ENCODE data around the gene NHEJ1. TPM values are rescaled to one million over a fixed set of nuclear protein-coding genes. Genes with fewer than 3 reads are reported as not detected.

NHEJ1 gene
- total RNA-seq, 1 experiment from 2014 or later: 16.4 TPM

DNA sequence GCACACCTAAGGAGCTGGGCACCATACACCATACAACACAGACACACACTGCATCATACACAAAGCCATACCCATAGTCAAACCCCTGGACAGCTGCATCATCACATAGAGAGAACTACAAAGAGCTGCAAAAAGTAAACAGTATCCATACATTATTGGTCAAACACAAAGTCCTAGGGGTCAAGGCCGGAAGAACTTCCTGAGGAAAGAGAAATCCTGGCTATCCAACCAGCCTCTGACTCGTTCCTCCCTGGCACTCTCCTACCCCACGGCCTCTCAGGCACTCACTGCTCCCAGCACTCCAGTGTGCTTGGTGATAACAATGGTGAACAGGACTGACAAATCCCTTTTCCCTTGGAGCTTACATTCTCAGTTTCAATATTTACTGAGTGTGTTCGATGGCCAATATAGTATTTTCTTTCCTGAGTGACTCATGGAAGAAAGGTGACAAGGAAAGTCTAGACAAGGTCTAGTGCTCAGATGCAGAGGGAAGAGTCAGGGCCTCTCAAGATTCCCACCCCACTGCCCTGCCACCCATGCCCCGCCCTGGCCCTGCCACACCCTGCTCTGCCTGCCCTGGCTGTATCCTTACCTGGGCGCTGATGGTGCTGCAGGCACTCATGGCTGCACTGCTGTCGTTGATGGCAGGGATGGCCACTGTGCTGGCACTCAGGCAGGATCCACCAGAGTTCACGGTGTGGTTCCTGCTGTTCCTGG is 122.7 kb downstream of the NHEJ1 start:
- Histone ChIP-seq H3K4me1 (ENCODE audit: control insufficient read depth in 1 of 2, insufficient read depth in 2 of 2, low read length in 2 of 2) (no peaks in the 10 kb centered on the region), H3K9me2 (ENCODE audit: insufficient read depth) (no peaks in the 10 kb centered on the region), H3K79me2 (ENCODE audit: insufficient read depth, low read length) (no peaks in the 10 kb centered on the region), H4K20me1 (ENCODE audit: insufficient read depth) (no peaks in the 10 kb centered on the region), H3K27me3 (ENCODE audit: insufficient read depth, low read length) (peaks cover 33% of the 10 kb centered on the region), H3K27ac (ENCODE audit: low read depth, low read length) (no peak overlapping the region), H3K36me3 (ENCODE audit: control insufficient read depth in 1 of 2, insufficient read depth in 2 of 2, low read length in 2 of 2) (no peaks in the 10 kb centered on the region), H3K4me2 (ENCODE audit: low read length) (no peak overlapping the region), H3K4me3 (replicated peaks in 1 of 2; ENCODE audit: low read depth in 1 of 2, low read length in 2 of 2) (no peak overlapping the region), H3K9ac (ENCODE audit: low read length) (no peak overlapping the region), H3K9me3 (ENCODE audit: control insufficient read depth in 1 of 2, insufficient read depth in 1 of 2, low read depth in 1 of 2, low read length in 2 of 2) (no peaks in the 10 kb centered on the region), H2AFZ (ENCODE audit: low read depth, low read length, poor library complexity, severe bottlenecking) (no peak overlapping the region)
- ATAC-seq (no peak), DNase-seq (ENCODE audit: low read depth, low spot score) (no peak)
- no TSS peak for BruUV-seq (replicated peaks)
- CTCF ChIA-PET: interaction anchor here (1.2 to 3.5 kb wide), 2 partner anchors 8 to 36 kb away, joined by 3 to 21 read pairs; no protein-coding TSS in a partner anchor
- POLR2A ChIA-PET: no interaction called here
- intact Hi-C loops (cut with micrococcal nuclease): no loop called here
- TF ChIP-seq CBX3 (IDR thresholded peaks at IDR 0.05; ENCODE audit: low read depth) (no peak), EZH2phosphoT487 (IDR thresholded peaks at IDR 0.05; ENCODE audit: borderline replicate concordance) (no peak), JUND (IDR thresholded peaks at IDR 0.05) (no peak), ZNF274 (IDR thresholded peaks at IDR 0.05; ENCODE audit: low read depth, low read length) (no peak)
- TF ChIP-seq, protein P1, sequence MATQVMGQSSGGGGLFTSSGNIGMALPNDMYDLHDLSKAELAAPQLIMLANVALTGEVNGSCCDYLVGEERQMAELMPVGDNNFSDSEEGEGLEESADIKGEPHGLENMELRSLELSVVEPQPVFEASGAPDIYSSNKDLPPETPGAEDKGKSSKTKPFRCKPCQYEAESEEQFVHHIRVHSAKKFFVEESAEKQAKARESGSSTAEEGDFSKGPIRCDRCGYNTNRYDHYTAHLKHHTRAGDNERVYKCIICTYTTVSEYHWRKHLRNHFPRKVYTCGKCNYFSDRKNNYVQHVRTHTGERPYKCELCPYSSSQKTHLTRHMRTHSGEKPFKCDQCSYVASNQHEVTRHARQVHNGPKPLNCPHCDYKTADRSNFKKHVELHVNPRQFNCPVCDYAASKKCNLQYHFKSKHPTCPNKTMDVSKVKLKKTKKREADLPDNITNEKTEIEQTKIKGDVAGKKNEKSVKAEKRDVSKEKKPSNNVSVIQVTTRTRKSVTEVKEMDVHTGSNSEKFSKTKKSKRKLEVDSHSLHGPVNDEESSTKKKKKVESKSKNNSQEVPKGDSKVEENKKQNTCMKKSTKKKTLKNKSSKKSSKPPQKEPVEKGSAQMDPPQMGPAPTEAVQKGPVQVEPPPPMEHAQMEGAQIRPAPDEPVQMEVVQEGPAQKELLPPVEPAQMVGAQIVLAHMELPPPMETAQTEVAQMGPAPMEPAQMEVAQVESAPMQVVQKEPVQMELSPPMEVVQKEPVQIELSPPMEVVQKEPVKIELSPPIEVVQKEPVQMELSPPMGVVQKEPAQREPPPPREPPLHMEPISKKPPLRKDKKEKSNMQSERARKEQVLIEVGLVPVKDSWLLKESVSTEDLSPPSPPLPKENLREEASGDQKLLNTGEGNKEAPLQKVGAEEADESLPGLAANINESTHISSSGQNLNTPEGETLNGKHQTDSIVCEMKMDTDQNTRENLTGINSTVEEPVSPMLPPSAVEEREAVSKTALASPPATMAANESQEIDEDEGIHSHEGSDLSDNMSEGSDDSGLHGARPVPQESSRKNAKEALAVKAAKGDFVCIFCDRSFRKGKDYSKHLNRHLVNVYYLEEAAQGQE (IDR thresholded peaks at IDR 0.05; ENCODE audit: low read depth): no peak
- RAD21 ChIA-PET (ENCODE audit: low non-redundant PET in 1 of 2, low total read pairs in 2 of 2, uncharacterized antibody in 2 of 2, unreplicated experiment in 2 of 2): no interaction called here

DNA sequence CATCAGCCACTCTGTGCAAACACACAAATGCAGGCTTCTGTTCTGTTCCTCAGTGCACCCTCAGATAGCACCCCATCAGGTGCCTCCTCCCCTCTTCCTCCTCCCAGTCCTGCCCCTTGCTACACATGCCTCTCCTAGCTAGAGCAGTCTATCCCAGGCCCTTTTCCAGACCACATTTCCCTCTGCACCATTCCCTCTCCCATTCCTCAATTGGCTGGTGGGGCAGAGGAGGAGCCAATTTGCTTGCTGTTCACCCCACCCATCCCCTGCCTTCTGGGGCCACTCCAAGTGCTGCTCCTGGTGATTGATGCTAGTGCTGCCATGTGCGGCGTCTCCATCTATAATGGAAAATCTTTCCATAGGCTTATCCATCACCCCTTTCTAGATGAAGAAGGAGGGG is 124.7 kb downstream of the NHEJ1 start:
- TF ChIP-seq POLR2A (IDR thresholded peaks at IDR 0.05; ENCODE audit: borderline replicate concordance, extremely low read depth, insufficient read depth, insufficient read length) (no peak), EZH2 (IDR thresholded peaks at IDR 0.05) (no peak), EZH2phosphoT487 (IDR thresholded peaks at IDR 0.05; ENCODE audit: borderline replicate concordance) (no peak), YY1 (IDR thresholded peaks at IDR 0.05; ENCODE audit: extremely low read depth, insufficient replicate concordance, low read depth, low read length) (no peak), FOSL1 (IDR thresholded peaks at IDR 0.05; ENCODE audit: low read depth) (no peak), SIN3A (IDR thresholded peaks at IDR 0.05; ENCODE audit: low read depth) (no peak), ZFX (IDR thresholded peaks at IDR 0.05) (no peak), CEBPB (IDR thresholded peaks at IDR 0.05; ENCODE audit: low read depth) (no peak), ZNF274 (IDR thresholded peaks at IDR 0.05; ENCODE audit: low read depth, low read length) (no peak), RAD21 (IDR thresholded peaks at IDR 0.05; ENCODE audit: low read depth) (no peak)
- TF ChIP-seq, protein P2, sequence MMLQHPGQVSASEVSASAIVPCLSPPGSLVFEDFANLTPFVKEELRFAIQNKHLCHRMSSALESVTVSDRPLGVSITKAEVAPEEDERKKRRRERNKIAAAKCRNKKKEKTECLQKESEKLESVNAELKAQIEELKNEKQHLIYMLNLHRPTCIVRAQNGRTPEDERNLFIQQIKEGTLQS (IDR thresholded peaks at IDR 0.05): no peak
- TF ChIP-seq, protein P3, sequence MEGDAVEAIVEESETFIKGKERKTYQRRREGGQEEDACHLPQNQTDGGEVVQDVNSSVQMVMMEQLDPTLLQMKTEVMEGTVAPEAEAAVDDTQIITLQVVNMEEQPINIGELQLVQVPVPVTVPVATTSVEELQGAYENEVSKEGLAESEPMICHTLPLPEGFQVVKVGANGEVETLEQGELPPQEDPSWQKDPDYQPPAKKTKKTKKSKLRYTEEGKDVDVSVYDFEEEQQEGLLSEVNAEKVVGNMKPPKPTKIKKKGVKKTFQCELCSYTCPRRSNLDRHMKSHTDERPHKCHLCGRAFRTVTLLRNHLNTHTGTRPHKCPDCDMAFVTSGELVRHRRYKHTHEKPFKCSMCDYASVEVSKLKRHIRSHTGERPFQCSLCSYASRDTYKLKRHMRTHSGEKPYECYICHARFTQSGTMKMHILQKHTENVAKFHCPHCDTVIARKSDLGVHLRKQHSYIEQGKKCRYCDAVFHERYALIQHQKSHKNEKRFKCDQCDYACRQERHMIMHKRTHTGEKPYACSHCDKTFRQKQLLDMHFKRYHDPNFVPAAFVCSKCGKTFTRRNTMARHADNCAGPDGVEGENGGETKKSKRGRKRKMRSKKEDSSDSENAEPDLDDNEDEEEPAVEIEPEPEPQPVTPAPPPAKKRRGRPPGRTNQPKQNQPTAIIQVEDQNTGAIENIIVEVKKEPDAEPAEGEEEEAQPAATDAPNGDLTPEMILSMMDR (IDR thresholded peaks at IDR 0.05 in 2 of 3, conservative IDR thresholded peaks at IDR 0.05 in 1 of 3; ENCODE audit: borderline replicate concordance in 1 of 3, insufficient read depth in 1 of 3, low read depth in 2 of 3, low read length in 2 of 3): no peak
- Histone ChIP-seq H3K4me3 (replicated peaks in 1 of 2; ENCODE audit: low read depth in 1 of 2, low read length in 2 of 2) (no peak overlapping the region), H3K9ac (ENCODE audit: low read length) (no peak overlapping the region), H3K9me3 (ENCODE audit: control insufficient read depth in 1 of 2, insufficient read depth in 1 of 2, low read depth in 1 of 2, low read length in 2 of 2) (no peaks in the 10 kb centered on the region), H3K27ac (ENCODE audit: low read depth, low read length) (no peak overlapping the region), H2AFZ (ENCODE audit: low read depth, low read length, poor library complexity, severe bottlenecking) (no peak overlapping the region), H3K36me3 (ENCODE audit: control insufficient read depth in 1 of 2, insufficient read depth in 2 of 2, low read length in 2 of 2) (no peaks in the 10 kb centered on the region), H3K27me3 (ENCODE audit: insufficient read depth, low read length) (peaks cover 32% of the 10 kb centered on the region), H3K4me1 (ENCODE audit: control insufficient read depth in 1 of 2, insufficient read depth in 2 of 2, low read length in 2 of 2) (no peaks in the 10 kb centered on the region), H3K4me2 (ENCODE audit: low read length) (no peak overlapping the region), H3K9me2 (ENCODE audit: insufficient read depth) (no peaks in the 10 kb centered on the region), H3K79me2 (ENCODE audit: insufficient read depth, low read length) (no peaks in the 10 kb centered on the region), H4K20me1 (ENCODE audit: insufficient read depth) (no peaks in the 10 kb centered on the region)
- CTCF ChIA-PET: no interaction called here
- POLR2A ChIA-PET: no interaction called here
- intact Hi-C loops (cut with micrococcal nuclease): no loop called here
- RAD21 ChIA-PET (ENCODE audit: low non-redundant PET in 1 of 2, low total read pairs in 2 of 2, uncharacterized antibody in 2 of 2, unreplicated experiment in 2 of 2): no interaction called here
- ATAC-seq: no peak
- BruUV-seq (replicated peaks): no TSS peak
- DNase-seq (ENCODE audit: low read depth, low spot score): no peak

Data from HCT116 (cell line).